MM.1S (cell line): ENCODE measurements around the gene ST6GALNAC4.

ENCODE experiments used
- DNase-seq: peaks from one replicate; pipeline ENCODE4 v3.0.0-alpha.2; 2015
- H2AFZ ChIP-seq: fragments of 300-600 bp; sonication (generic); 2 replicates; pipeline ENCODE4 v1.6.0; 2016; ENCODE audit warnings: antibody characterized with exemption, low read length
- H3F3A ChIP-seq: fragments of 300-600 bp; sonication (generic); 2 replicates; pipeline ENCODE4 v1.6.1; 2016; ENCODE audit warnings: mild to moderate bottlenecking, antibody characterized with exemption, low read length, moderate library complexity, mixed read lengths; ENCODE audit not compliant: insufficient read depth
- H3K27ac ChIP-seq: fragments of 300-600 bp; sonication (generic); 2 replicates; pipeline ENCODE4 v1.5.1; 2016; ENCODE audit warnings: mild to moderate bottlenecking, low read length
- H3K27me3 ChIP-seq: fragments of 300-600 bp; sonication (generic); replicated peaks from 2 replicates; pipeline ENCODE4 v1.6.0; 2016; ENCODE audit warnings: low read length; ENCODE audit not compliant: insufficient read depth
- H3K36me3 ChIP-seq: fragments of 300-600 bp; sonication (generic); replicated peaks from 2 replicates; pipeline ENCODE4 v1.6.1; 2016; ENCODE audit warnings: mild to moderate bottlenecking, low read length, mixed read lengths; ENCODE audit not compliant: insufficient read depth
- H3K4me1 ChIP-seq: fragments of 300-600 bp; sonication (generic); 2 replicates; pipeline ENCODE4 v1.6.1; 2016; ENCODE audit warnings: low read length, mixed read lengths
- H3K4me2 ChIP-seq: fragments of 300-600 bp; sonication (generic); 2 replicates; pipeline ENCODE4 v1.6.0; 2016; ENCODE audit warnings: low read depth, low read length
- H3K4me3 ChIP-seq: fragments of 300-600 bp; sonication (generic); 2 replicates; pipeline ENCODE4 v1.5.1; 2016; ENCODE audit warnings: low read length, mixed read lengths
- H3K79me2 ChIP-seq: fragments of 300-600 bp; sonication (generic); 2 replicates; pipeline ENCODE4 v1.6.1; 2016; ENCODE audit warnings: mixed run types, low read length, mixed read lengths
- H3K9ac ChIP-seq: fragments of 300-600 bp; sonication (generic); 2 replicates; pipeline ENCODE4 v1.6.1; 2016; ENCODE audit warnings: low read length, mixed read lengths
- H3K9me2 ChIP-seq: fragments of 300-600 bp; sonication (generic); replicated peaks from 2 replicates; pipeline ENCODE4 v1.6.1; 2016; ENCODE audit warnings: mild to moderate bottlenecking, low read length, mixed read lengths; ENCODE audit not compliant: insufficient read depth
- H3K9me3 ChIP-seq: fragments of 300-600 bp; sonication (generic); replicated peaks from 2 replicates; pipeline ENCODE4 v1.6.1; 2016; ENCODE audit warnings: mild to moderate bottlenecking, low read length, mixed read lengths; ENCODE audit not compliant: insufficient read depth
- H4K20me1 ChIP-seq: fragments of 300-600 bp; sonication (generic); 2 replicates; pipeline ENCODE4 v1.6.1; 2016; ENCODE audit warnings: mild to moderate bottlenecking, low read length, moderate library complexity, mixed read lengths; ENCODE audit not compliant: insufficient read depth
- EZH2 ChIP-seq: fragments of 300-600 bp; sonication (generic); optimal IDR thresholded peaks from 2 replicates; pipeline ENCODE3; 2017; ENCODE audit warnings: low read depth, mild to moderate bottlenecking, antibody characterized with exemption, low read length, mixed read lengths
- EZH2phosphoT487 ChIP-seq: fragments of 300-600 bp; sonication (generic); IDR thresholded peaks from 2 replicates; pipeline ENCODE4 v1.6.1; 2018; ENCODE audit warnings: antibody characterized with exemption, low read length
- TF ChIP-seq, protein P1 (sequence below): fragments of 300-600 bp; sonication (generic); IDR thresholded peaks from 2 replicates; pipeline ENCODE4 v1.5.1; 2016; ENCODE audit warnings: antibody characterized with exemption, low read length, mixed read lengths

Gene ST6GALNAC4

DNA sequence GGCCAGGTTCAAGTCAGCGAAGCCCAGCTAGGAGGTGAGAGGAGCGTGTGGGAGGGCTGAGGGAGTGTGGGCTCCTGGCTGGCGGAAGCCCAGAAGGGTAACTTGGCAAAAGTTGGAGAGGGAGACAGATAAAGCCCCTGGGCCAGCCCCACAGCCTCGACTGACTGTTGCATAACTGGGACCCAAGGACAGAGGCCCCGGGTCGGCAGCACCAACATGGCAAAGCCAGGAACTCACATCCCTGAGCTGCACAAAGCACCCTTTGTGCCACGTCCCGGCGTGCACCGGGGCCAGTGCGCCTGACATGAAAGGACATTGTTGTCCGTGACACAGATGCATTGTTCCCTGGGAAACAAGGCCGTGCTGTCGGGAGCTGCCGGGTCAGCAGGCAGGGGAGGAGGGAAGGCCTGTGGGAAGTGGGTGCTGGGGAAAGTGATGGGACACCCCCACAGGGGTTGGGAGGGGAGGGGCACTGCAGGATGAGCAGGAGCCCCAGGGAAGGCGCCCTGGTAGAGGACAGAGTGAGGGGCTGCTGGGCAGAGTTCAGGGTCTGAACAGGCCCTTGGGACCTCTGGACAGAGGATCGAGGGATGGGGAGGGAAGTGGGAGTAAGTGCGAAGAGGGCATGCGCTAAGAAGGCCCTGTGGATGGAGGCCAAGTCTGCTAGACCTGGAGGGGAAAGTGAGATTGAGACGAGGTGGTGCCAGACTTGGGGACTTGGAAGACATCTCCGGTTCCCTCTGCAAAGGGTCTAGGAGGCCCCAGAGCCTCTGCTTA is 33.9 kb upstream of the ST6GALNAC4 start:
- no peaks in the 10 kb centered on the region for H3K27me3 ChIP-seq
- DNase-seq: no peak
- no peak overlapping the region for H2AFZ ChIP-seq
- no peaks in the 10 kb centered on the region for H3K9me3 ChIP-seq
- H3K4me2 ChIP-seq: no peak overlapping the region
- H3K9ac ChIP-seq: no peak overlapping the region
- H3K4me3 ChIP-seq: no peak overlapping the region
- TF ChIP-seq, protein P1, sequence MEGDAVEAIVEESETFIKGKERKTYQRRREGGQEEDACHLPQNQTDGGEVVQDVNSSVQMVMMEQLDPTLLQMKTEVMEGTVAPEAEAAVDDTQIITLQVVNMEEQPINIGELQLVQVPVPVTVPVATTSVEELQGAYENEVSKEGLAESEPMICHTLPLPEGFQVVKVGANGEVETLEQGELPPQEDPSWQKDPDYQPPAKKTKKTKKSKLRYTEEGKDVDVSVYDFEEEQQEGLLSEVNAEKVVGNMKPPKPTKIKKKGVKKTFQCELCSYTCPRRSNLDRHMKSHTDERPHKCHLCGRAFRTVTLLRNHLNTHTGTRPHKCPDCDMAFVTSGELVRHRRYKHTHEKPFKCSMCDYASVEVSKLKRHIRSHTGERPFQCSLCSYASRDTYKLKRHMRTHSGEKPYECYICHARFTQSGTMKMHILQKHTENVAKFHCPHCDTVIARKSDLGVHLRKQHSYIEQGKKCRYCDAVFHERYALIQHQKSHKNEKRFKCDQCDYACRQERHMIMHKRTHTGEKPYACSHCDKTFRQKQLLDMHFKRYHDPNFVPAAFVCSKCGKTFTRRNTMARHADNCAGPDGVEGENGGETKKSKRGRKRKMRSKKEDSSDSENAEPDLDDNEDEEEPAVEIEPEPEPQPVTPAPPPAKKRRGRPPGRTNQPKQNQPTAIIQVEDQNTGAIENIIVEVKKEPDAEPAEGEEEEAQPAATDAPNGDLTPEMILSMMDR: no peak
- TF ChIP-seq EZH2 (no peak), EZH2phosphoT487 (no peak)
- peaks cover 8% of the 10 kb centered on the region for H3K4me1 ChIP-seq
- H3K9me2 ChIP-seq: no peaks in the 10 kb centered on the region
- no peaks in the 10 kb centered on the region for H4K20me1 ChIP-seq
- no peak overlapping the region for H3K27ac ChIP-seq
- peaks cover 35% of the 10 kb centered on the region for H3K79me2 ChIP-seq
- H3F3A ChIP-seq: peaks cover 3% of the 10 kb centered on the region
- H3K36me3 ChIP-seq: no peaks in the 10 kb centered on the region

DNA sequence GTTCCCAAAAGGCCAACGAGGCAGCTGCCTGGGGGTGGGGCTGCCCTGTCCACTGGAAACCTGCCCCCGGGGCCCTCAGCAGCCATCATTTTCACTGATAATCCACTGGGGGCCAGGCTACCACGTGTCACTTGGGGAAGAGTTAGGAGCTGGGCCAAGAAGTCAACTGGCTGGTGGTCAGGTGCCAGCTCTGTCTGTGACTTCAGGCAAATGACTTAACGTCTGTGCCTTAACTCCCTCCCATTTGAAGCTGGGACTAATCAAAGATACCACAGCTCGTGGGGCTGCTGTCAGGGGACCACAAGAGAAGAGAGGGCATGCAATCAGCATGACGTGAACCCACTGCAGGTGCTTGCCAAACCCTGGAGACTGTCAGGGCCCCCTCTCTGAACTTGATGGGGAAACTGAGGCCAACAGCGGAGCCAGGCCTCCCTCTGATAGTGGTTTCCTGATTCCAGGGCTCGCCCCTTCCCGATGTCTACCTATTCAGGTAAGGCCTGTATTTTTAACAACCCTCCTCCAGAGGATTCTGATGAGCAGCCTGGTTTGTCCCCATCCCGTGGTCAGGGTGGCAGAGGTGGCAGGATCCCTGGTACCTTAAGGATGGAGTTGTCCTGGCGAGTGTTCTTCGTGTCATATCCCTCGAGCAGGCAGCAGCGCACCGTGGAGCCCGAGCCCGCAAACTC is 33.1 kb upstream of the ST6GALNAC4 start:
- Histone ChIP-seq H3K4me2 (no peak overlapping the region), H3K27me3 (no peaks in the 10 kb centered on the region), H3F3A (no peaks in the 10 kb centered on the region), H3K4me1 (peaks cover 2% of the 10 kb centered on the region), H3K9me2 (no peaks in the 10 kb centered on the region), H4K20me1 (no peaks in the 10 kb centered on the region), H2AFZ (no peak overlapping the region), H3K27ac (no peak overlapping the region), H3K36me3 (no peaks in the 10 kb centered on the region), H3K9ac (no peak overlapping the region), H3K79me2 (peaks cover 30% of the 10 kb centered on the region), H3K9me3 (no peaks in the 10 kb centered on the region), H3K4me3 (no peak overlapping the region)
- TF ChIP-seq EZH2phosphoT487 (no peak), EZH2 (no peak)
- TF ChIP-seq, protein P1: no peak
- DNase-seq: no peak

DNA sequence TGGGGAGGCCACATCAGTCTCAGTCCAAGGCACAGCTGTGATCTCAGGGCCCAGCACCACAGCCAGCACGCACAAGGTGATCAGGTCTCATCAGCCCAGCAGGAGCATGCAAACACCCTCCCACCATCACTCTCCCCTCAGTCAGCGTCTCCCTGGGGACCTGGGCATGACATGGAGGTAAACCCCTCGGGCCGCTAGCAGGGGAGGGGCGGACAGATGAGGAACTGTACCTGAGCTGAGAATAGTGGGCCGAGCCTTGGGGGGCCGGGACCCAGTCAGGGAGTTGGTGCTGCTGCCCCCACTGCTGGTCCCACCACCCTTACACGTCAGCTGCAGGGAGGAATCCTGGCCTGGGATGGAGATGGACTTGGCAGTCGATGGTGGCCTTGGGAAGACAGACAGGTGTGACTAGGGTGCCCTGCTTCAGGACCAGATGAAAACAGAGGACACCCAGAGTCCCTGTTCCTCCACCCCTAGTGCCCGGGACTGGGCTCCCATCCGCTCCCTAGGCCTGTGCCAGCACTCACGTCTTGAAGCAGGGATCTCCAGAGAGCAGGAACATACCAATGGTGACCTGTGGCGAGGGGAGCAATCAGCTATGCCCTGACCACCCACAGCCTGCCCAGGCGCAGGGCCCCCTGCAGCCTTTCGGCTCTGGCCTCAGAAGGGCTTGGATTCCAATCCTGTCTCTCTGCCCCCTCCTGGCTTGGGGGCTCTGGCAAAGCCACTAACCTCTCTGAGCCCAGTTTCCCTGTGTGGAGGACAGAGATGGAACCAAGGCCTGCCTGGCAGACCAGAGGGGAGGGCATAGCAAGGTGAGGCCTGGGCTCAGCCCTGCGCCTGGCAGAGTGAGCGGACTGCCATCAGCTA is 31.2 kb upstream of the ST6GALNAC4 start:
- TF ChIP-seq, protein P1: no peak
- TF ChIP-seq EZH2 (no peak), EZH2phosphoT487 (no peak)
- Histone ChIP-seq H3K4me1 (no peaks in the 10 kb centered on the region), H4K20me1 (no peaks in the 10 kb centered on the region), H3K36me3 (no peaks in the 10 kb centered on the region), H3K9me3 (no peaks in the 10 kb centered on the region), H3K79me2 (peaks cover 11% of the 10 kb centered on the region), H2AFZ (no peak overlapping the region), H3K9me2 (no peaks in the 10 kb centered on the region), H3K4me3 (no peak overlapping the region), H3F3A (no peaks in the 10 kb centered on the region), H3K4me2 (no peak overlapping the region), H3K27me3 (no peaks in the 10 kb centered on the region), H3K9ac (no peak overlapping the region), H3K27ac (no peak overlapping the region)
- DNase-seq: no peak
